Activated CD4-positive, alpha-beta memory T cell treated with anti-CD3 and anti-CD28 coated beads for 36 hours (primary cell): ENCODE measurements around the gene RAB25. TPM values are rescaled to one million over a fixed set of nuclear protein-coding genes. Genes with fewer than 3 reads are reported as not detected.

Experiments used
- CTCF ChIA-PET: fragments of 350-600 bp; sonication (Branson Sonifier 250); formaldehyde crosslinking; loops from one replicate; lab custom pipeline; 2021; ENCODE audit warnings: antibody characterized with exemption, inconsistent platforms; lab: Charles Lee
- POLR2A ChIA-PET: fragments of 350-600 bp; sonication (Branson Sonifier 250); formaldehyde crosslinking; loops from one replicate; lab custom pipeline; 2021; ENCODE audit warnings: antibody characterized with exemption; lab: Charles Lee
- DNase-seq: peaks from one replicate; pipeline ENCODE4 v3.0.0-alpha.2; 2020
- H3K27ac Mint-ChIP-seq: one replicate; pipeline ENCODE4 v1.8.0; 2021; ENCODE audit warnings: mixed read lengths
- H3K27me3 Mint-ChIP-seq: one replicate; pipeline ENCODE4 v1.8.0; 2021; ENCODE audit warnings: mixed read lengths
- H3K36me3 Mint-ChIP-seq: one replicate; pipeline ENCODE4 v1.8.0; 2021; ENCODE audit warnings: mixed read lengths
- H3K4me1 Mint-ChIP-seq: one replicate; pipeline ENCODE4 v1.8.0; 2021; ENCODE audit warnings: low read depth, mixed read lengths
- H3K4me3 Mint-ChIP-seq: one replicate; pipeline ENCODE4 v1.8.0; 2021; ENCODE audit warnings: mild to moderate bottlenecking, mixed read lengths
- H3K9me3 Mint-ChIP-seq: one replicate; pipeline ENCODE4 v1.8.0; 2021; ENCODE audit warnings: mixed read lengths
- intact Hi-C: fragments of 100-400 bp; cut with micrococcal nuclease; formaldehyde crosslinking; loops from one replicate; pipeline ENCODE4 v1.15.1; 2023
- total RNA-seq, 2 experiments: library from RNA; stranded (reverse); gene quantifications; one replicate each; pipeline ENCODE4 v1.2.3, GENCODE V29; 2021

The RAB25 gene
- total RNA-seq, 2 experiments from 2014 or later: 0.52 to 0.56 TPM

- Mint-ChIP-seq H3K4me3 (no peak overlapping the region), H3K27ac (no peak overlapping the region), H3K27me3 (peaks cover 1% of the 10 kb centered on the region), H3K4me1 (no peaks in the 10 kb centered on the region), H3K36me3 (no peaks in the 10 kb centered on the region), H3K9me3 (no peaks in the 10 kb centered on the region)
- CTCF ChIA-PET: interaction anchor here (1.8 kb wide), 1 partner anchor 19 kb away, joined by 5 read pairs; no protein-coding TSS in a partner anchor
- intact Hi-C loops: no loop called here
- POLR2A ChIA-PET: no interaction called here
- DNase-seq: no peak
Observed at GRCh38 chr1:156072251-156072650, 11.3 kb downstream of the RAB25 start.

- H3K36me3 Mint-ChIP-seq: no peaks in the 10 kb centered on the region
- peaks cover 1% of the 10 kb centered on the region for H3K27me3 Mint-ChIP-seq
- POLR2A ChIA-PET: no interaction called here
- CTCF ChIA-PET: interaction anchor here (1.1 to 2.0 kb wide), 2 partner anchors 8 to 57 kb away, joined by 3 to 5 read pairs; no protein-coding TSS in a partner anchor
- no peak for DNase-seq
- no peaks in the 10 kb centered on the region for H3K4me1 Mint-ChIP-seq
- no peak overlapping the region for H3K27ac Mint-ChIP-seq
- intact Hi-C loops: no loop called here
- no peak overlapping the region for H3K4me3 Mint-ChIP-seq
- H3K9me3 Mint-ChIP-seq: no peaks in the 10 kb centered on the region
Observed at GRCh38 chr1:156073110-156073687, 12.2 kb downstream of the RAB25 start.

GRCh38 chr1:156073740-156074139 is 12.8 kb downstream of the RAB25 start:
- ChIA-PET POLR2A (no interaction called here), CTCF (interaction anchor here (1.1 to 2.0 kb wide), 2 partner anchors 9 to 56 kb away, joined by 3 to 5 read pairs; no protein-coding TSS in a partner anchor)
- no peaks in the 10 kb centered on the region for H3K9me3 Mint-ChIP-seq
- H3K27ac Mint-ChIP-seq: no peak overlapping the region
- no peak overlapping the region for H3K4me3 Mint-ChIP-seq
- DNase-seq: no peak
- intact Hi-C loops: no loop called here
- H3K4me1 Mint-ChIP-seq: no peaks in the 10 kb centered on the region
- no peaks in the 10 kb centered on the region for H3K36me3 Mint-ChIP-seq
- H3K27me3 Mint-ChIP-seq: peaks cover 1% of the 10 kb centered on the region

GRCh38 chr1:156074661-156075060 is 13.7 kb downstream of the RAB25 start:
- H3K9me3 Mint-ChIP-seq: no peaks in the 10 kb centered on the region
- CTCF ChIA-PET: interaction anchor here (2.0 kb wide), 2 partner anchors 9 to 55 kb away, joined by 5 to 9 read pairs; no protein-coding TSS in a partner anchor
- no peak overlapping the region for H3K4me3 Mint-ChIP-seq
- peaks cover 1% of the 10 kb centered on the region for H3K27me3 Mint-ChIP-seq
- DNase-seq: no peak
- intact Hi-C loops: no loop called here
- POLR2A ChIA-PET: no interaction called here
- no peak overlapping the region for H3K27ac Mint-ChIP-seq
- no peaks in the 10 kb centered on the region for H3K36me3 Mint-ChIP-seq
- H3K4me1 Mint-ChIP-seq: no peaks in the 10 kb centered on the region

GRCh38 chr1:156075162-156075561 is 14.2 kb downstream of the RAB25 start:
- no peaks in the 10 kb centered on the region for H3K9me3 Mint-ChIP-seq
- H3K27me3 Mint-ChIP-seq: peaks cover 1% of the 10 kb centered on the region
- intact Hi-C loops: no loop called here
- POLR2A ChIA-PET: no interaction called here
- no peak overlapping the region for H3K27ac Mint-ChIP-seq
- DNase-seq: no peak
- CTCF ChIA-PET: interaction anchor here (2.0 kb wide), 1 partner anchor 9 kb away, joined by 9 read pairs; no protein-coding TSS in a partner anchor
- H3K36me3 Mint-ChIP-seq: no peaks in the 10 kb centered on the region
- no peaks in the 10 kb centered on the region for H3K4me1 Mint-ChIP-seq
- H3K4me3 Mint-ChIP-seq: no peak overlapping the region

- Mint-ChIP-seq H3K4me1 (no peaks in the 10 kb centered on the region), H3K27me3 (peaks cover 1% of the 10 kb centered on the region), H3K36me3 (no peaks in the 10 kb centered on the region), H3K9me3 (no peaks in the 10 kb centered on the region), H3K27ac (no peak overlapping the region), H3K4me3 (no peak overlapping the region)
- ChIA-PET POLR2A (no interaction called here), CTCF (interaction anchor here (2.0 kb wide), 1 partner anchor 10 kb away, joined by 9 read pairs; no protein-coding TSS in a partner anchor)
- intact Hi-C loops: no loop called here
- no peak for DNase-seq
Observed at GRCh38 chr1:156075775-156076204, 14.8 kb downstream of the RAB25 start.

- CTCF ChIA-PET: no interaction called here
- intact Hi-C loops: no loop called here
- no peak overlapping the region for H3K27ac Mint-ChIP-seq
- no peak for DNase-seq
- H3K36me3 Mint-ChIP-seq: no peaks in the 10 kb centered on the region
- H3K4me3 Mint-ChIP-seq: no peak overlapping the region
- H3K27me3 Mint-ChIP-seq: peaks cover 5% of the 10 kb centered on the region
- POLR2A ChIA-PET: no interaction called here
- H3K9me3 Mint-ChIP-seq: no peaks in the 10 kb centered on the region
- peaks cover 2% of the 10 kb centered on the region for H3K4me1 Mint-ChIP-seq
Observed at GRCh38 chr1:156076609-156077429, 15.9 kb downstream of the RAB25 start.

GRCh38 chr1:156077430-156077760 is 16.4 kb downstream of the RAB25 start:
- H3K27ac Mint-ChIP-seq: no peak overlapping the region
- H3K4me1 Mint-ChIP-seq: peaks cover 2% of the 10 kb centered on the region
- no peaks in the 10 kb centered on the region for H3K36me3 Mint-ChIP-seq
- DNase-seq: no peak
- no peaks in the 10 kb centered on the region for H3K9me3 Mint-ChIP-seq
- intact Hi-C loops: no loop called here
- CTCF ChIA-PET: no interaction called here
- no peak overlapping the region for H3K4me3 Mint-ChIP-seq
- peaks cover 5% of the 10 kb centered on the region for H3K27me3 Mint-ChIP-seq
- POLR2A ChIA-PET: no interaction called here

- H3K4me1 Mint-ChIP-seq: peaks cover 6% of the 10 kb centered on the region
- no peak overlapping the region for H3K27ac Mint-ChIP-seq
- peaks cover 13% of the 10 kb centered on the region for H3K27me3 Mint-ChIP-seq
- no peaks in the 10 kb centered on the region for H3K9me3 Mint-ChIP-seq
- H3K4me3 Mint-ChIP-seq: no peak overlapping the region
- ChIA-PET CTCF (interaction anchor here (1.2 to 1.6 kb wide), 2 partner anchors 12 to 51 kb away, joined by 3 to 9 read pairs; no protein-coding TSS in a partner anchor), POLR2A (no interaction called here)
- intact Hi-C loops: no loop called here
- H3K36me3 Mint-ChIP-seq: no peaks in the 10 kb centered on the region
- no peak for DNase-seq
Observed at GRCh38 chr1:156078728-156079127, 17.8 kb downstream of the RAB25 start.

- Mint-ChIP-seq H3K4me3 (no peak overlapping the region), H3K36me3 (no peaks in the 10 kb centered on the region), H3K9me3 (no peaks in the 10 kb centered on the region), H3K4me1 (peaks cover 6% of the 10 kb centered on the region), H3K27ac (no peak overlapping the region), H3K27me3 (peaks cover 17% of the 10 kb centered on the region)
- intact Hi-C loops: no loop called here
- CTCF ChIA-PET: no interaction called here
- POLR2A ChIA-PET: no interaction called here
- no peak for DNase-seq
Observed at GRCh38 chr1:156079762-156080161, 18.8 kb downstream of the RAB25 start.

GRCh38 chr1:156080241-156080862 is 19.4 kb downstream of the RAB25 start:
- peaks cover 22% of the 10 kb centered on the region for H3K27me3 Mint-ChIP-seq
- CTCF ChIA-PET: no interaction called here
- H3K36me3 Mint-ChIP-seq: no peaks in the 10 kb centered on the region
- no peak overlapping the region for H3K27ac Mint-ChIP-seq
- H3K9me3 Mint-ChIP-seq: no peaks in the 10 kb centered on the region
- POLR2A ChIA-PET: no interaction called here
- intact Hi-C loops: no loop called here
- no peak overlapping the region for H3K4me3 Mint-ChIP-seq
- peaks cover 6% of the 10 kb centered on the region for H3K4me1 Mint-ChIP-seq
- DNase-seq: no peak

GRCh38 chr1:156080863-156081179 is 19.9 kb downstream of the RAB25 start:
- no peaks in the 10 kb centered on the region for H3K9me3 Mint-ChIP-seq
- intact Hi-C loops: no loop called here
- POLR2A ChIA-PET: no interaction called here

More at GRCh38 chr1:156080863-156081179, 19.9 kb downstream of the RAB25 start:
- Mint-ChIP-seq H3K4me1 (peaks cover 6% of the 10 kb centered on the region), H3K27me3 (peaks cover 23% of the 10 kb centered on the region), H3K36me3 (no peaks in the 10 kb centered on the region), H3K27ac (no peak overlapping the region), H3K4me3 (peak overlapping the region; percentile 33)
- CTCF ChIA-PET: interaction anchor here (1.0 kb wide), 1 partner anchor 27 kb away, joined by 4 read pairs; the partner anchor contains the start of gene UBQLN4
- no peak for DNase-seq
